ENCODE results near the gene SLC1A5.

GRCh38 chr19:46760363-46760762 is 28.0 kb downstream of the SLC1A5 start:
- no peak for TF ChIP-seq TAF1 (IDR thresholded peaks at IDR 0.05; ENCODE audit: low read depth)
- TF ChIP-seq RAD21 (IDR thresholded peaks at IDR 0.05; ENCODE audit: low read depth), result no peak

All from Ishikawa (cell line).